Mesothelial cell of epicardium (in vitro differentiated cells): ENCODE measurements around the gene MYO1D. TPM values are rescaled to one million over a fixed set of nuclear protein-coding genes. Genes with fewer than 3 reads are reported as not detected.
"Not testable (repeated sequence)": the region's sequence is repeated elsewhere in the genome, so short reads cannot be mapped to it uniquely, and the experiment has no call there.

Source experiments
- DNase-seq, 2 experiments: peaks; one replicate each; pipeline ENCODE4 v3.0.0; 2021; ENCODE audit warnings: low spot score in 2 of 2; ENCODE audit not compliant: unreplicated experiment in 2 of 2
- H3K27ac Mint-ChIP-seq: 2 replicates; pipeline ENCODE4 v1.8.0; 2021; ENCODE audit warnings: mixed read lengths
- H3K27me3 Mint-ChIP-seq: 2 replicates; pipeline ENCODE4 v1.8.0; 2021; ENCODE audit warnings: low read depth, mixed read lengths
- H3K36me3 Mint-ChIP-seq: 2 replicates; pipeline ENCODE4 v1.8.0; 2021; ENCODE audit warnings: mixed read lengths
- H3K4me1 Mint-ChIP-seq: 2 replicates; pipeline ENCODE4 v1.8.0; 2021; ENCODE audit warnings: mixed read lengths
- H3K4me3 Mint-ChIP-seq: 2 replicates; pipeline ENCODE4 v1.8.0; 2021; ENCODE audit warnings: mild to moderate bottlenecking, moderate library complexity, mixed read lengths
- H3K9me3 Mint-ChIP-seq: 2 replicates; pipeline ENCODE4 v1.8.0; 2021; ENCODE audit warnings: mixed read lengths
- CTCF ChIP-seq: fragments of 200-600 bp; sonication (generic); IDR thresholded peaks from one replicate; pipeline ENCODE4 v1.5.0; 2021; ENCODE audit warnings: antibody characterized with exemption; ENCODE audit not compliant: unreplicated experiment
- total RNA-seq: library from RNA; stranded (reverse); gene quantifications from 3 replicates; pipeline ENCODE4 v1.2.1, GENCODE V29; 2021

MYO1D gene
- total RNA-seq, 1 donor from 2014 or later: 48.6 TPM

- H3K4me1 Mint-ChIP-seq: no peaks in the 10 kb centered on the region
- TF ChIP-seq CTCF: no peak
These were observed 156.3 kb downstream of the MYO1D start for GRCh38 chr17:32720671-32721070.

GRCh38 chr17:32719689-32720088 is 157.2 kb downstream of the MYO1D start:
- H3K36me3 Mint-ChIP-seq: peaks cover 48% of the 10 kb centered on the region
- H3K4me1 Mint-ChIP-seq: no peaks in the 10 kb centered on the region
- no peak overlapping the region for H3K27ac Mint-ChIP-seq
- H3K4me3 Mint-ChIP-seq: no peak overlapping the region
- no peaks in the 10 kb centered on the region for H3K27me3 Mint-ChIP-seq
- no peak for TF ChIP-seq CTCF
- peaks cover 12% of the 10 kb centered on the region for H3K9me3 Mint-ChIP-seq
- no peak for DNase-seq

More at GRCh38 chr17:32720671-32721070, 156.3 kb downstream of the MYO1D start:
- peaks cover 21% of the 10 kb centered on the region for H3K9me3 Mint-ChIP-seq
- DNase-seq: no peak
- no peak overlapping the region for H3K27ac Mint-ChIP-seq
- H3K36me3 Mint-ChIP-seq: peaks cover 51% of the 10 kb centered on the region
- H3K4me3 Mint-ChIP-seq: no peak overlapping the region
- no peaks in the 10 kb centered on the region for H3K27me3 Mint-ChIP-seq

- peaks cover 31% of the 10 kb centered on the region for H3K9me3 Mint-ChIP-seq
- not testable (repeated sequence) for H3K4me1 Mint-ChIP-seq, H3K27me3 Mint-ChIP-seq, DNase-seq, H3K27ac Mint-ChIP-seq, H3K4me3 Mint-ChIP-seq
- peaks cover 57% of the 10 kb centered on the region for H3K36me3 Mint-ChIP-seq
These were observed 162.0 kb downstream of the MYO1D start for GRCh38 chr17:32714922-32715321.

GRCh38 chr17:32714206-32714605 is 162.7 kb downstream of the MYO1D start:
- DNase-seq, H3K27me3 Mint-ChIP-seq, H3K4me3 Mint-ChIP-seq, H3K4me1 Mint-ChIP-seq, H3K27ac Mint-ChIP-seq: not testable (repeated sequence)
- H3K9me3 Mint-ChIP-seq: peaks cover 31% of the 10 kb centered on the region
- H3K36me3 Mint-ChIP-seq: peaks cover 53% of the 10 kb centered on the region

- no peaks in the 10 kb centered on the region for H3K4me1 Mint-ChIP-seq
- no peaks in the 10 kb centered on the region for H3K27me3 Mint-ChIP-seq
- H3K4me3 Mint-ChIP-seq: no peak overlapping the region
- TF ChIP-seq CTCF: no peak
- H3K27ac Mint-ChIP-seq: no peak overlapping the region
- H3K9me3 Mint-ChIP-seq: peaks cover 23% of the 10 kb centered on the region
- H3K36me3 Mint-ChIP-seq: peaks cover 46% of the 10 kb centered on the region
- DNase-seq: no peak
These were observed 163.8 kb downstream of the MYO1D start for GRCh38 chr17:32713081-32713480.

GRCh38 chr17:32709562-32709961 is 167.4 kb downstream of the MYO1D start:
- Mint-ChIP-seq H3K27me3 (no peaks in the 10 kb centered on the region), H3K9me3 (peaks cover 18% of the 10 kb centered on the region), H3K4me1 (no peaks in the 10 kb centered on the region), H3K4me3 (no peak overlapping the region), H3K27ac (no peak overlapping the region), H3K36me3 (peaks cover 31% of the 10 kb centered on the region)
- DNase-seq: no peak
- TF ChIP-seq CTCF: no peak

- H3K4me1 Mint-ChIP-seq: no peaks in the 10 kb centered on the region
- no peak overlapping the region for H3K27ac Mint-ChIP-seq
- no peak overlapping the region for H3K4me3 Mint-ChIP-seq
- no peak for TF ChIP-seq CTCF
- peaks cover 7% of the 10 kb centered on the region for H3K36me3 Mint-ChIP-seq
- H3K27me3 Mint-ChIP-seq: no peaks in the 10 kb centered on the region
- DNase-seq: no peak
- no peaks in the 10 kb centered on the region for H3K9me3 Mint-ChIP-seq
These were observed 175.1 kb downstream of the MYO1D start for GRCh38 chr17:32701871-32702270.
